Body of pancreas (tissue), 4 donors: ENCODE measurements around the gene ATP2C2. TPM values are rescaled to one million over a fixed set of nuclear protein-coding genes. Genes with fewer than 3 reads are reported as not detected.

Source experiments
- ATAC-seq: fragments of 150-250 bp; one replicate; pipeline ENCODE4 v1.9.1; 2016
- DNase-seq, 4 donors: peaks; one replicate each; pipeline ENCODE4 v3.0.0-alpha.2; 2019
- H3K27ac ChIP-seq, 4 donors: fragments of 200-600 bp; sonication (generic); 1 replicate in 3 of 4; 2 replicates in 1 of 4; pipeline versions ENCODE4 v1.5.1 to v1.6.1; 2016 to 2019; ENCODE audit warnings: mild to moderate bottlenecking in 1 of 4, mixed read lengths in 1 of 4, moderate library complexity in 1 of 4
- H3K27me3 ChIP-seq, 2 donors: fragments of 200-600 bp; sonication (generic); one replicate each; pipeline ENCODE4 v1.6.0; 2016; ENCODE audit warnings: mild to moderate bottlenecking in 1 of 2
- H3K36me3 ChIP-seq, 2 donors: fragments of 200-600 bp; sonication (generic); replicated peaks in 1 of 2; 2 replicates each; pipeline ENCODE4 v1.5.1; 2016; ENCODE audit warnings: low read depth in 2 of 2; ENCODE audit not compliant: insufficient read depth in 1 of 2
- H3K4me1 ChIP-seq: fragments of 200-600 bp; sonication (generic); one replicate; pipeline ENCODE4 v1.6.0; 2016
- H3K4me3 ChIP-seq, 2 donors: fragments of 200-600 bp; sonication (generic); 1 replicate in 1 of 2; 2 replicates in 1 of 2; pipeline ENCODE4 v1.5.1; 2016 to 2019
- H3K9me3 ChIP-seq, 3 donors: fragments of 200-600 bp; sonication (generic); 1 replicate in 2 of 3; 2 replicates in 1 of 3; pipeline ENCODE4 v1.5.1; 2016
- POLR2A ChIP-seq, 3 donors: fragments of 450-650 bp; IDR thresholded peaks; one replicate each; pipeline ENCODE4 v1.6.1; 2016; ENCODE audit warnings: antibody characterized with exemption in 3 of 3, mild to moderate bottlenecking in 2 of 3
- WGBS, 2 donors: methylation state at CpG; one replicate each; pipeline ENCODE4 v1.1.5; 2017; 5-methylcytosine and 5-hydroxymethylcytosine counted together
- intact Hi-C: fragments of 100-400 bp; cut with DNase I; formaldehyde crosslinking; loops from one replicate; pipeline ENCODE4 v1.15.1; 2023
- total RNA-seq, 2 donors: library from RNA; depleted of rRNA; stranded (reverse); fragments of >200 nt; gene quantifications; one replicate each; pipeline ENCODE4 v1.1.0, GENCODE V29; 2016
- TF ChIP-seq, protein P1 (sequence below), 7 experiments: fragments of 450-650 bp in 4 of 7; fragments of 200-600 bp in 3 of 7; sonication (generic) in 3 of 7; IDR thresholded peaks; one replicate each; pipeline ENCODE4 v1.5.1; 2016 to 2019; ENCODE audit warnings: antibody characterized with exemption in 7 of 7

ATP2C2 gene
- total RNA-seq, 2 donors from 2014 or later, result 2.1 to 18.1 TPM

DNA sequence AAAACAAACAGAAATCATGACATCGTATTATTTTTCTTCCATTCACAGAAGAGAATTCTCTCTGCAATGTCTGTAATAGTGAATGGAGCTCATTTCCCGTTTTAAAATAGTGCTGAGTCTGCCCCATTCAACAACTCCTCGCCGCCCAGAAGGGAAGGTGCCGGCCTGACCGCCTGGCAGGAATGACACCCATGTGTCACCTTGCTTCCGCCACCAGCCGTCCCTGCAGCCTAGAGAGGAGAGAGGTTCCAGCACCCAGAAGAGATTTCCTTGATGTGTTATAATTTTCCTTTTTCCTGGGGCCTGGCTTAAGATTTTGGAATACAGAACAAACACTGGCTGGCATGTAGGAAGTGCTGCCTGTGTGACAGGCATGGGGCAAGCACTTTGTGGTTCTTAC, 76.1 kb downstream of the ATP2C2 start:
- H3K4me3 ChIP-seq, result no peak overlapping the region
- intact Hi-C loops, result no loop called here
- H3K4me1 ChIP-seq, result no peaks in the 10 kb centered on the region
- H3K27me3 ChIP-seq, result no peaks in the 10 kb centered on the region
- no peak overlapping the region for H3K27ac ChIP-seq
- no peak for ATAC-seq
- no peaks in the 10 kb centered on the region for H3K9me3 ChIP-seq
- no peaks in the 10 kb centered on the region for H3K36me3 ChIP-seq
- no peak for DNase-seq
- no peak for TF ChIP-seq POLR2A (IDR thresholded peaks at IDR 0.05)
- TF ChIP-seq, protein P1, sequence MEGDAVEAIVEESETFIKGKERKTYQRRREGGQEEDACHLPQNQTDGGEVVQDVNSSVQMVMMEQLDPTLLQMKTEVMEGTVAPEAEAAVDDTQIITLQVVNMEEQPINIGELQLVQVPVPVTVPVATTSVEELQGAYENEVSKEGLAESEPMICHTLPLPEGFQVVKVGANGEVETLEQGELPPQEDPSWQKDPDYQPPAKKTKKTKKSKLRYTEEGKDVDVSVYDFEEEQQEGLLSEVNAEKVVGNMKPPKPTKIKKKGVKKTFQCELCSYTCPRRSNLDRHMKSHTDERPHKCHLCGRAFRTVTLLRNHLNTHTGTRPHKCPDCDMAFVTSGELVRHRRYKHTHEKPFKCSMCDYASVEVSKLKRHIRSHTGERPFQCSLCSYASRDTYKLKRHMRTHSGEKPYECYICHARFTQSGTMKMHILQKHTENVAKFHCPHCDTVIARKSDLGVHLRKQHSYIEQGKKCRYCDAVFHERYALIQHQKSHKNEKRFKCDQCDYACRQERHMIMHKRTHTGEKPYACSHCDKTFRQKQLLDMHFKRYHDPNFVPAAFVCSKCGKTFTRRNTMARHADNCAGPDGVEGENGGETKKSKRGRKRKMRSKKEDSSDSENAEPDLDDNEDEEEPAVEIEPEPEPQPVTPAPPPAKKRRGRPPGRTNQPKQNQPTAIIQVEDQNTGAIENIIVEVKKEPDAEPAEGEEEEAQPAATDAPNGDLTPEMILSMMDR (IDR thresholded peaks at IDR 0.05), result no peak
- 72 to 79% methylated on average over 8 of the region's 8 CpGs for WGBS, 2 donors

DNA sequence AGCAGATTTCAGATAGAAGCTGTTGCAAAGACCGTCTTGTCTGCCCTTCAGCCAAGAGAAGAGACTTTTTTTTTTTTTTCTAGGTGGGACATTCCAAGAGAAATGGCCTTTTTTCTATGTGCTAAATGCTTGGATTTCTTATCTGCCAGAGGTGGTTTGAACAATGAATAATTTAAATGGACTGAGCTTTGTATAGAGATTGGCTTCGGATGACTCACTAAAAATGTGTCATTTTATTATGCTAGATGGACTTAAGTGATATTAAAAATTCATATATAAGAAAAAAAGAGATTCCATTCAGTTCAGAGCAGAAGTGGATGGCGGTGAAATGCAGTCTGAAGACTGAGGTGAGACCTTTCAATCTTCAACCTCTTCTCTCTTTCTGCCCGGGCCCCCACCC, 77.7 kb downstream of the ATP2C2 start:
- Histone ChIP-seq H3K4me1 (no peaks in the 10 kb centered on the region), H3K27me3 (peaks cover 0 to 3% of the 10 kb centered on the region in 2 donors), H3K9me3 (no peaks in the 10 kb centered on the region), H3K4me3 (no peak overlapping the region), H3K36me3 (no peaks in the 10 kb centered on the region), H3K27ac (no peak overlapping the region)
- 53 to 58% methylated on average over 4 of the region's 4 CpGs for WGBS, 2 donors
- DNase-seq, result no peak
- intact Hi-C loops, result no loop called here
- ATAC-seq, result no peak
- TF ChIP-seq POLR2A (IDR thresholded peaks at IDR 0.05), result no peak
- TF ChIP-seq, protein P1 (IDR thresholded peaks at IDR 0.05), result no peak

DNA sequence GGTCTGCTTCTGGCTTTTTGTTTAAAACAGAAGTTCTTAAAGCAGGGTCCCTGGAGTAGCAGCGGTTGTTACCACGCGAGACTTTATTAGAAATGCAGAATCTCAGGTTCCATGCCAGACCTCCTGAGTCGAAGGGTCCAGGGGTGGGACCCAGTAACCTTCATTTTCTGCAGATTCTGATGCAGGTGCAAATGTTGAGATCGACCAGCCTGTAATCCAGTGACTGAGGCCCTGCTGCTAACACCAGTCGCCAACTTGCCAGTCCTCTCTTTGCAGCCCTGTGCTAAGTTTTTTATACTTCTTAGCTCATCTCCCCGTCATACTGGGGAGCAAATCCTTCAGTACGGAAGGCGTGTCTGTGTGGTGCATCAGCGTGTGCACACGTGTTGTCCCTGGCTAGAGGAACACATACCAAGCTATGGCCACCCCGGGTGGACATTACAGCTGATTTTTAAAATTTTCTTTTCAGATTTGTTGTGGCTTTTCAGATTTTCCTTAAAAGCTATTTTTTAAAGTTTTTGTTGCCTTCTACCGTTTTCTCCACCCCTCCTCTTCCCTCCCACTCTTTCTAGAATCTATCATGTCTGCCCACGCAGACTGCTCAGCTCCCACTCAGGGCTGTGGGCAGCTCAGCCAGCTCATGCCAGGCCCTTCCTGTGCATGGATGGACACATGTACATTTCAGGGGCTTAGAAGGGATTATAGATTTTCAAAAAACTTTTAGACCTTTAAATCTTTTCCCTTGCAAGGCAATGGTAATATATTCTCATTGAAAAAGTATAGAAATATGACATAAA, 78.5 kb downstream of the ATP2C2 start:
- no peak for ATAC-seq
- TF ChIP-seq POLR2A (IDR thresholded peaks at IDR 0.05), result no peak
- TF ChIP-seq, protein P1 (IDR thresholded peaks at IDR 0.05), result no peak
- H3K9me3 ChIP-seq, result no peaks in the 10 kb centered on the region
- WGBS, 2 donors, result 70 to 73% methylated on average over 14 of the region's 14 CpGs
- H3K4me1 ChIP-seq, result no peaks in the 10 kb centered on the region
- no peak overlapping the region for H3K27ac ChIP-seq
- DNase-seq, result no peak
- no peaks in the 10 kb centered on the region for H3K36me3 ChIP-seq
- H3K27me3 ChIP-seq, result peaks cover 0 to 3% of the 10 kb centered on the region in 2 donors
- no peak overlapping the region for H3K4me3 ChIP-seq
- intact Hi-C loops, result no loop called here

DNA sequence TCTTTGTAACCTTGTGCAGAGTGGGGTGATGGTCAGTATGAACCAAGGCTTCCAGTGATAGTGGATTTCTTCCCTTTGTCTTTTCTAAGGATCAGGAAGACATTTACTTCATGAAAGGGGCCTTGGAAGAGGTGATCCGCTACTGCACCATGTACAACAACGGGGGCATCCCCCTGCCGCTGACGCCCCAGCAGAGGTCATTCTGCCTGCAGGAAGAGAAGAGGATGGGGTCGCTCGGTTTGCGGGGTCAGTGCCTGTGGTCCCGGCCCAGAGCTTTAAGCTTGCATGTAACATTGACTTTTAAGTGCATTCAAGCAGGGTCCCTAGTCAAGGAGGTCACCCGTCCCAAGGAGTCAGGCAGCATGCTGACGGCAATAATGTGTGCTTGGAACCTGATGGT, 80.1 kb downstream of the ATP2C2 start:
- Histone ChIP-seq H3K9me3 (no peaks in the 10 kb centered on the region), H3K27me3 (peaks cover 0 to 3% of the 10 kb centered on the region in 2 donors), H3K4me1 (no peaks in the 10 kb centered on the region), H3K27ac (no peak overlapping the region), H3K36me3 (no peaks in the 10 kb centered on the region), H3K4me3 (no peak overlapping the region)
- 86 to 91% methylated on average over 10 of the region's 10 CpGs for WGBS, 2 donors
- DNase-seq, result no peak
- no peak for TF ChIP-seq POLR2A (IDR thresholded peaks at IDR 0.05)
- TF ChIP-seq, protein P1 (IDR thresholded peaks at IDR 0.05), result no peak
- intact Hi-C loops, result no loop called here
- ATAC-seq, result no peak
